ENCODE data around the gene ASB13.

Gene ASB13

GRCh38 chr10:5645944-5646617 is 20.3 kb downstream of the ASB13 start:
- DNase-seq, result no peak

DNA sequence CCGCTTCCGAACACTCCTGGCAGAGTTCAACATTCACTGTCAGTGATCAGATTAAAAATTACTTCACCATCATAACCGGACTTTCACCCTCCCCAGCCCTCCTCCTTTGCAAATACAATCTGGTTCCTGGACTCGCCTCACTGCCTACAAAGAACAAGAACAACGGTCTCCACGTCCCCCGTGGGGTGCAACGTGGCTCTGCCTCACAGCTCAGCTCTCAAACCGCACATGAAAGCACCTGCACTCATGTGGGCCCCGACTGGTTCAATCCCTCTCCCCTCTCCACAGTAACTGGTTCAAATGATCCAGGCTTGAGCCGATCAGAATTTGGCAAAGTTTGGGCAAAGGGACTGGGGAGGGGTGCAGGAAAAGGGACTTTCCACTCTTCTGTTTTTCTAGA is 21.0 kb downstream of the ASB13 start:
- DNase-seq, result no peak

DNA sequence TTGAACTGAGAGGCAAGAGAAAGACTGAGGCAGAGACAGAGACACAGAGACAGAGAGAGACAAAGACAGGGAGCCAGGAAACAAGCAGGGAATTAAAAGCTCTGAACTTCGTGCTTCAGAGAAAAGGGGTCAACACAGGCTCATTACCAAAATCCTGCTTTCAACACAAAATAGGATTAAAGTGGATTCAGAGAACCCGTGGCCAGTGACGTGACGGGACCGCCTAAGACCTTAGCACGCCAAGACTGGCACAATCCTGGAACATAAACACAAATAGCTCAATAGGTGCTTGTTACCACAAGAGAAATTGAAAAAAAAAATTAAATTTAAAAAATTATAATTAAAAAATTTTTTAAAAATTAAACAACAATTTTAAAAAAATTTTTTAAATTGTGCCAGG is 21.5 kb downstream of the ASB13 start:
- no peak for DNase-seq

DNA sequence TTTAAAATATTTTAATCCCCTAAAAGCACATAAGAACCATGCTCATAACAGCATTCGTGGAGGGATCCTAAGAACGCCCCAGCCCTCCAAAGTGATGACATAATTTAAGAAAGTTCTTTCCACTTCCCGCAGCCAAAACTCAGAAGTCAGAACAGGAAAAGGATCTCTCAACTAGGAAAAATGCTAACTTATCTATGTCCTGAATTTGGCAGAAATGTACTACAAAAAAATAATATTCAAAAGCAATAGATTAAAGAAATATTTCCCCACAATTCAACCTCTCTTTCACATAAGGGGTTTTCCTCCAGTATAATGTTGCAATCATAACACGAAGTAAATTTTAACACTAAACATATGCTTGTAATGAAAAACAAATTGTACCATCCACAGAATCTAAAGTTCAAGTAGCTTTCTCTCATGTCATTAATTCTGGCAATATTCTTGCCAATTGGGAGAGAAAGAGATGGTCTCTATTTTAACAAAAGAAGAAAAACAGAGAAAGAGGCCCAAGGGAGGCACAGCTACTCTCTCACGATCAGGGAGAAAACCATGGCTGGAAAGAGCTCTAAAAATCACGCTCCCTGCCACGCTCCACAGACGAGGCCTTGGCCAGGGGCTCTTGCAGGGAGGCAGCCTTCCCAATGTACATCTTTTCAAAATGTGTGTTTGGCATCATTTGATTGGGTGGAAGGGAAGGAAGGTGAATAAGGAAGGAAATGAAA is 22.9 kb downstream of the ASB13 start:
- DNase-seq, result no peak

GRCh38 chr10:5641501-5641900 is 24.9 kb downstream of the ASB13 start:
- DNase-seq, result no peak

- no peak for DNase-seq
Measured at GRCh38 chr10:5640501-5640900, 25.9 kb downstream of the ASB13 start.

DNA sequence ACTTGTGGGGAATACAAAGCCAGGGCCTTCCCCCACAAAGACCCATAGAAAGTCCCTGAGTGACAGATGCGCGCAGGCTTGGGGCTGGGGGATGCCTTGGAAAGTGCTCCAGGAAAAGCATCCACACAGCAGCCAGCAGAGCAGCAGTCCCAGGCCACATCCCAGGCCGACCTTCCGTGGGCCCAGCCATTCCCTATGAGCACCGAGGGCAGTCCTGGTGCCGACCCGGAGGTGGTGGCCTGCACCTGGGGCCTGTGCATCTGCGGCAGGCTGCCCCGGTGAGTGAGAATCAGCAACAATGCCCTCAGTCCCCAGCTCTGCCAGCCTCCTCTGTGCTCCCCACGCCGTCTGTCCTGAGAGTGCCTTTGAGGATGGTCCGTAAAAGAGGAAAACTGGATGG is 26.4 kb downstream of the ASB13 start:
- no peak for DNase-seq

DNA sequence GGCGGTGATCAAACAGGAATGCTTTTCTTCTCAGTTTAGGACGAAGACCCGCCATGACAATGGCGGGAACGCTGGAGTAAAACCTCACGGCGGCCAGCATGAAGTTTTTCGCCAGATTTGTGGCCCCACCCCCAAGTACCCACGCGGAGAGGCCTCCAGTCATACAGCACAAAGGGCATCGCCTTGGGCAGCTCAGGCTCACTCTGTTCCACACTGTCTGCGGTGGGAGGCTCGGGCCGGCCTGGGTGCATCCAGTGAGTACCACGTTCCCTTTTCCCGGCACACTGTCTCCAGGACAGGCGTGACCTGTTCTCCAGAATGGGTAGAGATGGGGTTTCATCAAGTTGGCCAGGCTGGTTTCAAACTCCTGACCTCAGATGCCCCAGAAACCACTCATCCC is 27.3 kb downstream of the ASB13 start:
- DNase-seq, result no peak

DNA sequence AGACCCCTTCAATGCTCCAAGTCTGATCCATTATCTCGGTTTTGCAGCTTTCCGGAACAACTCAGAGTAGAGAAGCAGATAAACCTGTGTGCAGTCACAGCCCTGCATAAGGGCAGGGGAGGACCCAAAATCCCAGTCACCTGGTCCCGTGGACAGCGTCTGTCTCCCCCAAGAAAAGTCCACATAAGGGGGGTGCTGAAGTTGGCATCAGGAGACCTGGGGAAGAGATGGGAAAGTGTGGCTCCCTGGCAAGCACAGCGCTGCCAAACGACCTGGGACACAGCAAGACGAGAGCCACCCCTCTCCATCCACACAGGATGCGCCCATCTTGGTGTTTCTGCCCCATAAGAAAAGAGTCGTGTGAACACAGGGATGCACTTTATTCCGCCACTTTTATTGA is 27.9 kb downstream of the ASB13 start:
- DNase-seq, result no peak

GRCh38 chr10:5634918-5635317 is 31.5 kb downstream of the ASB13 start:
- no peak for DNase-seq

DNA sequence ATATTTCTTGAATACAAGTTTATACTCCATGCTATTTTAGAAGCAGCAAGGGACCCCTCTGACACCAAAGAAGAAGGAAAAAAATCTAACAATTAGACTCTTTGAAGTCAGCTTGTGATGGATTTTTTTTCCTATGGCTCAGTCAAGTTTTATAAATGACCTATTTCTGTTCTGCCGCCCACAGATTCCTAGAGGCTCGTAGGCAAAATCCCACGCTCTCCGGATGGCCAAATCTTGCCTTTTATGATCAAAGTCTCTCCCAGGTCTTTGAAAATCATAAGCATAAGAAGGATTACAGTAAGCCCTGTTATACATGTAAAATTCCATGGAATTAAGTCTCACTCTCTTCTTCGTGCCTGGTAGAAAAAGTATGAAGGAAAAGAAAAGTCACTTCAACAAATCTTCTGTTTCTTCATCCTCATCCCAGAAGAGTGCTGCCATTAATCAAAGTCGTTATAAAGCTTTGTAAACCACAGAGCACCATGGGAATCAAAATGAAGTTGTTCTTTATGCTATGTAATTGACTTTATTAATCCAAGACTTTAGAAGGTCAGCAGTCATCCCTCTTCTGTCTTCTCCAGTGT is 33.1 kb downstream of the ASB13 start:
- DNase-seq, result no peak

DNA sequence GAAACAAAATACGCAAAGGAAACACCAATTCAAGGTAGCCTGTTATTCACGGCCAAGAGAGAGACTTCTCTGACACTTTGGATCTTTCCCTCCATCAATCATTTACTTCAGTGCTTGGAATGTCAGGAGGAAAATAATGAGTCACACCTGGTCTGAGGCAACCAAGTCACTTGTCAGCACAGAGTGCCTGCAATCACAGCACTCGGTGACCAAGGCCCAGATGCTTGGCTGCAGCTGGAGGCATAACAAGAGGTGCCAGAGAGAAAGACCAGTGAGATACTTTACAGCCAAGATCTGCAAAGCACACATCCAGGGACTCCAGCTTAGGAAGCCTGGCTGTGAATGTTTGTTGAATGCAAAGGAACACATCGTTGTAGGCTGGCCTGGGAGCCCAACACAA is 33.9 kb downstream of the ASB13 start:
- DNase-seq, result no peak

DNA sequence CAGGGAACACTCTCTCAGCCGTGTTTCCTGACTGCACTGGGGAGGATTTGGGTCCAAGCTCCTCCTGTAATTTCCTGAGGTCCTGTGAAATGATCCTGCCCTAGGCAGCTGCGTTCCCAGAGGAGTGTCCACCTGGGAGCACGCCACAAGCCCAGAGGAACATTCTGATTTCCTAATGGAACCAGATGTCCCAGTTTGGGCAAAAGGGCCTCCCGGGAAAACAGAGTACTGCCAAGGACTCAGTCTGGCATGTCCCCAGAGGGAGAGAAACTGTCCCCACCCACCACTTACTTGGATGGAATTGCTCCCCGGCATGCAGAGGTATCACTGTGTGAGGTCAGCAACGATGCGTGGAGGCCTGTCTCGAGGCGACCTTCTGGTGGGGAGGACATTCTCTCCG is 34.5 kb downstream of the ASB13 start:
- DNase-seq, result no peak

GRCh38 chr10:5630112-5630436 is 36.3 kb downstream of the ASB13 start:
- no peak for DNase-seq

GRCh38 chr10:5629303-5630111 is 36.9 kb downstream of the ASB13 start:
- DNase-seq, result no peak

DNA sequence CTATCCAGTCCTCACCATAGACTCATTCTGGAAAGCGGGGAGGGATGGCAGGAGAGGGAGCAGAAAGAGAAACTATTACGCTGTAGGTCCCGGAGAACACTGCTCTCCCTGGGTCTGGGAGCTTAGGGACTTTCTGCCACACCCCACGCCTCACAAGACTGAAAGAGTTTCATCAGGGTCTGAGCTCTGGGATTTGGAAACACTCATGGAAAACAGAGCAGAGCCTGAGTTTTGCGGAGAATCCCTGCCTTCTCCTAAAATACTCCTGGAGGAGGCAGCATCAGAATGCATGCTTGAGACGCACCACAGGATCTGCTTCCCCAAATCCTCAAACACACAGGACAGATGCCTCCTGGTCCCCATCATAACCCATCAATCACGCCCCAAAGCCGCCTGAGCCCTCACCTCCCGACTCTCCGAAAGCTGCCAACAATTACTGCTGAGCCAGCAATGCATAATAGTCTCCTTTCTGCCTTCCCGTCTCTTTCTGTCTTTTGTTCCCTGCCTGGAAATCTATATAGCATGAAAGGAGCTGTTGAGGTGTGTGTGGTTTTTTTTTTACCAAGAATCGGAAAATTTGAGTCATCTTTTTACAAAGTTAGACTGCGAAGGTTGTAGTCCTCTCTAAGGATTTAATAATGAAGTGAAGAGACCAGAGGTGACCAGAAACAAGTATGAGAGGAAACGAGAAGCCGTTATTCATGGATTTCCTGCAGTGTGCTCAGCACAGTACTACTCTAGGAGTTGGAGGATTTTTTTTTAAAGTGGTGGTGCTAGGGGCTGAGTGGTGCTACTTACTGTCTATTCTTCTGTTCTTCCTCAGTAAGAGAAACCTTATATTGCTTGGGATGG is 37.7 kb downstream of the ASB13 start:
- DNase-seq, result no peak

DNA sequence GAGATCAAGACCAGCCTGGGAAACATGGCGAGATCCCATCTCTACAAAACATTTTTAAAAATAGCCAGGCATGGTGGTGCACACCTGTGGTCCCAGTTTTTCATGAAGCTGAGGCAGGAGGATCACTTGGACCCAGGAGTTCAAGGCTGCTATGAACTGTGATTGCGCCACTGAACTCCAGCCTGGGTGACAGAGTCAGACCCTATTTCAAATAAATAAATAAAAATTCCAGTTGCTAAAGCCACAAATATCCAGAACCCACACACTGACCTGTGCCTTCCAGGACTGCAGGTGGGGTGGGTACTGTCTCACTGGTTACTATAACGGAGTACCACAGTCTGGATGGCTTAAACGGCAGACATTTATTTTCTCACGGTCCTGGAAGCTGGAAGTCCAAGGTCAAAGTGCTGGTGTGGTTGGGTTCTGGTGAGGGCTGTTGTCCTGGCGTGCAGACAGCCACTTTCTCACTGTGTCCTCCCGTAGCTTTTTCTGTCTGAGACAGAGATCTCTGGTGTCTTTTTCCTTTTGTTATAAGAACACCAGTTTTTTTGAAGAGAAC is 38.8 kb downstream of the ASB13 start:
- no peak for DNase-seq

DNA sequence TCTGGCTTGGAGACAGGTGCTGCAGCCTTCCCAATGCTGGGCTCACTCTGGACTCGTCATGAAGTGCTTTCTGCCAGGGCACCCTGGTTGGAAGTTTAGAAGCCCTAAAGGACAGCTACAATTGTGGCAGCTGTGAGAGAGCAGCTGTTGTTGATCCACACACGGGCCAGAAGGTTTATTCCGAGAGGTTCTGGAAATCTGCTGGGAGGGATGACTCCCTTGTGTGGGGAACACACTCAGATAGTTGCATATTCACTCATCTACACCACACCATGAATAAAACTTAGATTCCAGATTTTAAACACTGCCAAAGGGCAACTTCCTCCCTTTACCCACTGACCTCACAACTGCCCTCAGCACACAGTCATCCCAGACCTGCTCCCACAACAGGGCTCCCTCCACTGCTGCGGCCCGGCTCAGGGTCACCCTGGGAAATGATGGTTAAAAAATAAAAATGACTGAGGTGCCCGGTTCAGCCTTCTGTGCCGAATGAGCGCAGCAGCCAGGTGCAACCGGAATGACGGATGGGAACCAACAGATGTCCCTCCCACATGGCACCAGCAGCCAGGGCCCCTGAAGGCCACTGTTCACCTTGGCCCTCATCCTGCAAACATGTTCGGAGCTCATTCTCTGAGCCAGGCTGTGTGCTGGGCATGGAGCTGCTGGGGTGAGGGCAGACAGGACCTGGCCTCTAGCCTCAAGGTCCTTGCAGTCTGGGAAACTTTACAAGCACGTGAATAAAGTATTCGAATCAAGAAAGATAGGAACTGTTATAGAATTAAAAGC is 40.2 kb downstream of the ASB13 start:
- no peak for DNase-seq

- DNase-seq, result no peak
Measured at GRCh38 chr10:5624701-5625100, 41.7 kb downstream of the ASB13 start.

DNA sequence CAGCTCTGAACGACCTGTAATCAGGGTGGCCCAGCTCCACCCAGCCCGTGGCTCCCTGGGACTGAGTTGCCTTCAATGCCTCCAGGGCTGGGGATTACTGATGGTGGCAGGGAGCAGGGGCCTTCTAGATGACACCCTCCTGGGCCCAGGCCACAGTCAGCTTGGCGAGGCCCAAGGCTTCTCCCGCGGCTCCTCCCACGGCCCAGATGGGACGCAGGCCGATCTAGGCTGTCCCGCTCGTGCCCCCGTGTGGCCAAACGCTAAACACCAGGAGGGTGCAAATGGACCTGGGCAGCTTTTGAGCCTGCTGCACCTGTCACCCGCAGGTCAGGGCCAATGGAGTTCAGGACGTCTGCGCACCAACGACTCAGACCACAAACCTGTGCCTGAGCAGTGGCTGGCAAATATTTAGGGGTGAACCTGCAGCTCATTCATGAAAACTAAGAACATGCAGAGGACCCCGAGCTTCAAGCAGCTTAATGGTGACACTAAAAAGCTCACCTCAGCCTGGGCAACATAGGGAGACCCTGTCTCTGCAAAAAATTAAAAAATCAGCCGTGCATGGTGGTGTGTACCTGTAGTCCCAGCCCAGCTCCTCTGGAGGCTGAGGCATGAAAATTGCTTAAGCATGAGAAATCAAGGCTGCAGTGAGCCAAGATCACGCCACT is 43.2 kb downstream of the ASB13 start:
- DNase-seq, result peak; percentile 19

Measured in DMS153 (cell line).